H1 (cell line): ENCODE results near the gene DOCK8.

Experiments used
- JUN ChIP-seq: IDR thresholded peaks from 2 replicates; pipeline ENCODE4 v1.6.1; 2011; ENCODE audit warnings: low read depth, mild to moderate bottlenecking, improper control_type of control experiment, low read length
- JUND ChIP-seq: IDR thresholded peaks from 2 replicates; pipeline ENCODE4 v1.6.1; 2011; ENCODE audit warnings: mild to moderate bottlenecking, improper control_type of control experiment, low read length
- PHF8 ChIP-seq: fragments of 200-600 bp; sonication (generic); conservative IDR thresholded peaks from 2 replicates; pipeline ENCODE4 v1.7.1; 2012; ENCODE audit warnings: low read depth, mild to moderate bottlenecking, inconsistent platforms, low read length, moderate library complexity
- POLR2A ChIP-seq, 2 experiments: IDR thresholded peaks; 1 replicate in 1 of 2; 2 replicates in 1 of 2; pipeline ENCODE4 v1.6.1; 2011; ENCODE audit warnings: low read depth in 2 of 2, low read length in 2 of 2, mild to moderate bottlenecking in 2 of 2; ENCODE audit errors: control extremely low read depth in 1 of 2
- RFX5 ChIP-seq: IDR thresholded peaks from 2 replicates; pipeline ENCODE4 v1.6.1; 2011; ENCODE audit warnings: low read depth, low read length, improper control_type of control experiment, borderline replicate concordance

DNA sequence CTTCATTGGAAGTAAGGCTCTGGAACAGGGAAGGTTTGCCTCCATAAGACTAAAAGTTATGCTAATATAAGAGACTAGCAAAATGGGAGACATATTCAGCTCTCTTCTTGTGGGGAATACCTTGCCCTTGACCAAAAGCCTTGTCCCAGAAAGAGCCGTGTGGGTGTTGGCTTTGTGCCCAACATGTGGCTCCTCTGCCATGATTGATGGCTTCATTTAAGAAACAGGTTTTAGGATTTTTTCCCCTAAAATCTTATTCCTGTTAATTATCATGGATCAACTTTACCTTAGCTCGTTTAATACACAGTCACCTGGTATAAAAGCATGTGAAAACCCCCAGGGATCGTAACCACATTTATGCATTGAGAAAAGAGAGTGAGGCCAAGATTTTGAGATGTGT, 38.9 kb downstream of the DOCK8 start:
- TF ChIP-seq PHF8 (no peak), JUN (no peak), POLR2A (IDR thresholded peaks at IDR 0.05; ENCODE audit: control extremely low read depth in 1 of 2, low read depth in 2 of 2, low read length in 2 of 2) (no peak), JUND (no peak), RFX5 (no peak)
